ENCODE results near the gene SPATA33. TPM values are rescaled to one million over a fixed set of nuclear protein-coding genes. Genes with fewer than 3 reads are reported as not detected.
A peak's percentile ranks its signal among the peaks of the same experiment; 100 is the strongest.
"Not testable (repeated sequence)": the region's sequence is repeated elsewhere in the genome, so short reads cannot be mapped to it uniquely, and the experiment has no call there.

The SPATA33 gene
- total and polyA plus RNA-seq, 2 donors, result 4.7 to 8.1 TPM

DNA sequence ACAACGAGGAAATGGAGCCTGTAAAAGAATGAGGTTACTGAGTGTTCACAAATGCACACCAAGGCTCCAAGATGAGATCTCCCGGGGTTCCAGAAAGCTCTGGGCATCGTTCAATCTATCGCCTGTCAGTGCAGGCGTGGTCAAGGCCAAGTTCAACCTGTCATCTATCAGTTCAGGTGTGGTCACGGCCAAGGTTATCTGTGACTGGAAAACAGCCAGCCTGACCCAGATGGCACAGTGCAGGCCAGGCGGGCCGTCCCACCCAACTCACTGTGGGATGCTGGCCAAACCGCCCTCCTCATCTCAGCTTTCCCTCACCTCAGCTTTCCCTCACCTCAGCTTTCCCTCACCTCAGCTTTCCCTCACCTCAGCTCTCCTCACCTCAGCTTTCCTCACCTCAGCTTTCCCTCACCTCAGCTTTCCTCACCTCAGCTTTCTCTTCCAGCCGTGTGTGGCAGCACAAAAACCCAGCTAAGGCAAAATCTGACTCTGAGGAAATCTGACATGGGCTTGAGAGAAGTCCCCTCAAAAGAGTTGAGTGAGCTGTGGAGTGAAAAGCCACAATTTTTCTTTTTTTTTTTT lies 2.5 kb upstream of the SPATA33 start:
- H3K36me3 ChIP-seq (ENCODE audit: control insufficient read depth in 2 of 2, insufficient read depth in 2 of 2, low read length in 1 of 2), result peaks cover 20 to 26% of the 10 kb centered on the region in 2 donors
- no peaks in the 10 kb centered on the region for H3K27me3 ChIP-seq (ENCODE audit: control insufficient read depth in 2 of 2, insufficient read depth in 1 of 2, low read length in 1 of 2)
- 91% methylated on average over 10 of the region's 10 CpGs for WGBS
- H3K9me3 ChIP-seq (ENCODE audit: control insufficient read depth in 2 of 2, insufficient read depth in 1 of 2, low read length in 1 of 2), result no peaks in the 10 kb centered on the region
- H3K27ac ChIP-seq (ENCODE audit: low read depth in 1 of 2, low read length in 1 of 2), result no peak overlapping the region
- H3K4me1 ChIP-seq (ENCODE audit: control insufficient read depth in 2 of 2, insufficient read depth in 2 of 2, low read length in 2 of 2), result peaks cover 17 to 21% of the 10 kb centered on the region in 2 donors
- no peak overlapping the region for H3K4me3 ChIP-seq (ENCODE audit: low read length in 2 of 2)
- DNase-seq (ENCODE audit: low read depth in 6 of 9, low spot score in 9 of 9), result no peak

DNA sequence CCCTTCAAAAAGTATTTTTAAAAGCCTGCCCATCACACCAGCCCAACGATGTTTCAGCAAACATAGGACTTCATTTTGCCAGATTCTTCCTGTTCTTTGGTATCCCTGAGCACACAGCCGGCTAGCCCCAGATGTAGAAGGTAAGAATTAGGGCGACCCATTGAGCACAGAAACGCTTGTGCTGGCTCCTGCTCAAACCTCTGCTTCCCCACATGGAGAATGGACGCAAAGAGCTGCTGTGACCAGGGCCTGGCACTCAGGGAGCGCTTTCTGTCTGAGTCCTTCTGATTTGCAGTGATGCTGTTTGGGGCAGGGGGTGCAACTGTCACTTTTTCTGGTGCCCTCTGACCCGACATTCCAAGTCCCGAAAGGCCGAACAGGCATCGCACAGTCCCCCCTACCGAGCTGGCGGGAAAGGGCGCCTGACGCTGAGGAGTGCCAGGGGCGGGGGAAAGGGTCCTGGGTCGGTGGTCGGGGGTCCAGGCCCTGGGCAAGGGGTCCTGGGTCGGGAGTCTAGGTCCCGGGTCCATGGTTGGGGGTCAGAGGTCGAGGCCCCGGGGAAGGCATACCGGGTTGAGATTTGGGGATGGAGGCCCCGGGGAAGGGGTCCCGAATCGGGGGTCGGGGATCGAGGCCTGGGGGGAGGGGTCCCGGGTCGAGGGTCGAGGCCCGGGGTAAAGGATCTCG lies 1.1 kb upstream of the SPATA33 start:
- peak overlapping the region in 1 of 2 donors; percentile 40 for H3K27ac ChIP-seq (ENCODE audit: low read depth in 1 of 2, low read length in 1 of 2)
- peaks cover 17 to 21% of the 10 kb centered on the region in 2 donors for H3K4me1 ChIP-seq (ENCODE audit: control insufficient read depth in 2 of 2, insufficient read depth in 2 of 2, low read length in 2 of 2)
- H3K9me3 ChIP-seq (ENCODE audit: control insufficient read depth in 2 of 2, insufficient read depth in 1 of 2, low read length in 1 of 2), result peaks cover 0 to 4% of the 10 kb centered on the region in 2 donors
- peaks cover 12 to 24% of the 10 kb centered on the region in 2 donors for H3K36me3 ChIP-seq (ENCODE audit: control insufficient read depth in 2 of 2, insufficient read depth in 2 of 2, low read length in 1 of 2)
- H3K27me3 ChIP-seq (ENCODE audit: control insufficient read depth in 2 of 2, insufficient read depth in 1 of 2, low read length in 1 of 2), result no peaks in the 10 kb centered on the region
- H3K4me3 ChIP-seq (ENCODE audit: low read length in 2 of 2), result peak overlapping the region; percentile 88 to 90
- no peak for DNase-seq (ENCODE audit: low read depth in 6 of 9, low spot score in 9 of 9)
- 42% methylated on average over 32 of the region's 32 CpGs for WGBS

DNA sequence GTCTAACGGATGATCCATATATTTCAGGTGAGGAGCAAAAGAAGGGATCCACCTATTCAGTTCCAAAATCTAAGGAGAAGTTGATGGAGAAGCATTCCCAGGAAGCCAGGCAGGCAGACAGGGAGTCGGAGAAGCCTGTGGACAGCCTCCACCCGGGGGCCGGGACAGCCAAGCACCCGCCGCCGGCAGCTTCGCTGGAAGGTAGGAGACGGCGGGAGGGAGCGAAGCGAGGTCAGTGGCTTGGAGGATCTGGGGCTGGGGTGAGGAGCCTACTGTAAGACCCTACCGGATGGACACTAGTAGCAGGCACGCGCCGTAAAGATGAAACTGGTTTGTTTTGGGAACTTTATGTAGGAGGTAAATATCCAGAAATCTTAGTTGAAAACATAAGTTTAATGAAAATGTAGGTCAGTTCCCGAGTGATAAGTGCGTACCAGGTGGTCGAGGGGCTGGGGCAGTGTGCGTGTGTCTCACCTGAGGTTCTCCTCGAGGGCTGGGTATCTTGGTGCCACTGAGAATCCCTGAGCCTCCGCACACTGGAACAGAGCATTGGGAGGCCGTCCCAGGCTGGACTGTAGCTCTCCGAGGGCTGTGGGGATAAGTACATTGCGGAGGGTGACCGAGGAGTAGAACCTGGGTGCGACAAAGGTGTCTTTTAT lies 714 bp downstream of the SPATA33 start:
- Histone ChIP-seq H3K36me3 (ENCODE audit: control insufficient read depth in 2 of 2, insufficient read depth in 2 of 2, low read length in 1 of 2) (peaks cover 13 to 21% of the 10 kb centered on the region in 2 donors), H3K4me1 (ENCODE audit: control insufficient read depth in 2 of 2, insufficient read depth in 2 of 2, low read length in 2 of 2) (peaks cover 17 to 21% of the 10 kb centered on the region in 2 donors), H3K27me3 (ENCODE audit: control insufficient read depth in 2 of 2, insufficient read depth in 1 of 2, low read length in 1 of 2) (no peaks in the 10 kb centered on the region), H3K27ac (ENCODE audit: low read depth in 1 of 2, low read length in 1 of 2) (no peak overlapping the region), H3K9me3 (ENCODE audit: control insufficient read depth in 2 of 2, insufficient read depth in 1 of 2, low read length in 1 of 2) (peaks cover 0 to 4% of the 10 kb centered on the region in 2 donors), H3K4me3 (ENCODE audit: low read length in 2 of 2) (peak overlapping the region; percentile 88 to 90)
- 28% methylated on average over 27 of the region's 27 CpGs for WGBS
- peak in 1 of 9 donors; percentile 9 for DNase-seq (ENCODE audit: low read depth in 6 of 9, low spot score in 9 of 9)

GRCh38 chr16:89660146-89660545 lies 2.5 kb downstream of the SPATA33 start:
- DNase-seq (ENCODE audit: low read depth in 6 of 9, low spot score in 9 of 9), result no peak
- WGBS, result 99% methylated on average over 7 of the region's 7 CpGs
- Histone ChIP-seq H3K27ac (ENCODE audit: low read depth in 1 of 2, low read length in 1 of 2) (no peak overlapping the region), H3K27me3 (ENCODE audit: control insufficient read depth in 2 of 2, insufficient read depth in 1 of 2, low read length in 1 of 2) (no peaks in the 10 kb centered on the region), H3K4me1 (ENCODE audit: control insufficient read depth in 2 of 2, insufficient read depth in 2 of 2, low read length in 2 of 2) (peaks cover 17 to 21% of the 10 kb centered on the region in 2 donors), H3K4me3 (ENCODE audit: low read length in 2 of 2) (no peak overlapping the region), H3K36me3 (ENCODE audit: control insufficient read depth in 2 of 2, insufficient read depth in 2 of 2, low read length in 1 of 2) (peaks cover 11% of the 10 kb centered on the region in 2 donors), H3K9me3 (ENCODE audit: control insufficient read depth in 2 of 2, insufficient read depth in 1 of 2, low read length in 1 of 2) (peaks cover 0 to 4% of the 10 kb centered on the region in 2 donors)

DNA sequence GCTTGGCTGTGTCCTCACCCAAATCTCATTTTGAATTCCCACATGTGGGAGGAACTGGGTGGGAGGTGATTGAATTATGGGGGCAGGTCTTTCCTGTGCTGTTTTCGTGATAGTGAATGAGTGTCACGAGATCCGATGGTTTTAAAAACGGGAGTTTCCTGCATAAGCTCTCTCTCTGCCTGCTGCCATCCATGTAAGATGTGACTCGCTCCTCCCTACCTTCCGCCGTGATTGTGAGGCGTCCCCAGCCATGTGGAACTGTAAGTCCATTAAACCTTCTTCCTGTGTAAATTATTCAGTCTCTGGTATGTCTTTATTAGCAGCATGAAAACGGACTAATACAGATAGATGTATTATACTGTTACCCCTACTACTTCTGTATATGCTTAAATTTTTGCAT lies 3.6 kb downstream of the SPATA33 start:
- H3K9me3 ChIP-seq (ENCODE audit: control insufficient read depth in 2 of 2, insufficient read depth in 1 of 2, low read length in 1 of 2), result peaks cover 0 to 10% of the 10 kb centered on the region in 2 donors
- peaks cover 17 to 20% of the 10 kb centered on the region in 2 donors for H3K4me1 ChIP-seq (ENCODE audit: control insufficient read depth in 2 of 2, insufficient read depth in 2 of 2, low read length in 2 of 2)
- H3K27ac ChIP-seq (ENCODE audit: low read depth in 1 of 2, low read length in 1 of 2), result no peak overlapping the region
- H3K27me3 ChIP-seq (ENCODE audit: control insufficient read depth in 2 of 2, insufficient read depth in 1 of 2, low read length in 1 of 2), result no peaks in the 10 kb centered on the region
- WGBS, result 98% methylated on average over 9 of the region's 9 CpGs
- no peak overlapping the region for H3K4me3 ChIP-seq (ENCODE audit: low read length in 2 of 2)
- DNase-seq (ENCODE audit: low read depth in 6 of 9, low spot score in 9 of 9), result no peak
- peaks cover 9 to 10% of the 10 kb centered on the region in 2 donors for H3K36me3 ChIP-seq (ENCODE audit: control insufficient read depth in 2 of 2, insufficient read depth in 2 of 2, low read length in 1 of 2)

- not testable (repeated sequence) for H3K4me1 ChIP-seq (ENCODE audit: control insufficient read depth in 2 of 2, insufficient read depth in 2 of 2, low read length in 2 of 2); H3K27ac ChIP-seq (ENCODE audit: low read depth in 1 of 2, low read length in 1 of 2); H3K27me3 ChIP-seq (ENCODE audit: control insufficient read depth in 2 of 2, insufficient read depth in 1 of 2, low read length in 1 of 2); H3K4me3 ChIP-seq (ENCODE audit: low read length in 2 of 2); DNase-seq (ENCODE audit: low read depth in 6 of 9, low spot score in 9 of 9)
- peaks cover 9 to 10% of the 10 kb centered on the region in 2 donors for H3K36me3 ChIP-seq (ENCODE audit: control insufficient read depth in 2 of 2, insufficient read depth in 2 of 2, low read length in 1 of 2)
- 96% methylated on average over 10 of the region's 11 CpGs for WGBS
- H3K9me3 ChIP-seq (ENCODE audit: control insufficient read depth in 2 of 2, insufficient read depth in 1 of 2, low read length in 1 of 2), result peaks cover 0 to 18% of the 10 kb centered on the region in 2 donors
Measured at GRCh38 chr16:89664238-89664637, 6.6 kb downstream of the SPATA33 start.

- not testable (repeated sequence) for H3K27ac ChIP-seq (ENCODE audit: low read depth in 1 of 2, low read length in 1 of 2); H3K36me3 ChIP-seq (ENCODE audit: control insufficient read depth in 2 of 2, insufficient read depth in 2 of 2, low read length in 1 of 2); H3K4me3 ChIP-seq (ENCODE audit: low read length in 2 of 2); H3K4me1 ChIP-seq (ENCODE audit: control insufficient read depth in 2 of 2, insufficient read depth in 2 of 2, low read length in 2 of 2); H3K27me3 ChIP-seq (ENCODE audit: control insufficient read depth in 2 of 2, insufficient read depth in 1 of 2, low read length in 1 of 2); DNase-seq (ENCODE audit: low read depth in 6 of 9, low spot score in 9 of 9)
- 83% methylated on average over 7 of the region's 7 CpGs for WGBS
- peaks cover 0 to 14% of the 10 kb centered on the region in 2 donors for H3K9me3 ChIP-seq (ENCODE audit: control insufficient read depth in 2 of 2, insufficient read depth in 1 of 2, low read length in 1 of 2)
Measured at GRCh38 chr16:89667000-89667399, 9.4 kb downstream of the SPATA33 start.

GRCh38 chr16:89667633-89668032 lies 10.0 kb downstream of the SPATA33 start:
- peaks cover 0 to 3% of the 10 kb centered on the region in 2 donors for H3K4me1 ChIP-seq (ENCODE audit: control insufficient read depth in 2 of 2, insufficient read depth in 2 of 2, low read length in 2 of 2)
- no peak overlapping the region for H3K4me3 ChIP-seq (ENCODE audit: low read length in 2 of 2)
- H3K27ac ChIP-seq (ENCODE audit: low read depth in 1 of 2, low read length in 1 of 2), result no peak overlapping the region
- no peaks in the 10 kb centered on the region for H3K27me3 ChIP-seq (ENCODE audit: control insufficient read depth in 2 of 2, insufficient read depth in 1 of 2, low read length in 1 of 2)
- H3K9me3 ChIP-seq (ENCODE audit: control insufficient read depth in 2 of 2, insufficient read depth in 1 of 2, low read length in 1 of 2), result peaks cover 0 to 14% of the 10 kb centered on the region in 2 donors
- H3K36me3 ChIP-seq (ENCODE audit: control insufficient read depth in 2 of 2, insufficient read depth in 2 of 2, low read length in 1 of 2), result peaks cover 0 to 3% of the 10 kb centered on the region in 2 donors
- no peak for DNase-seq (ENCODE audit: low read depth in 6 of 9, low spot score in 9 of 9)
- 85% methylated on average over 9 of the region's 9 CpGs for WGBS

- Histone ChIP-seq H3K27ac (ENCODE audit: low read depth in 1 of 2, low read length in 1 of 2) (no peak overlapping the region), H3K27me3 (ENCODE audit: control insufficient read depth in 2 of 2, insufficient read depth in 1 of 2, low read length in 1 of 2) (no peaks in the 10 kb centered on the region), H3K4me3 (ENCODE audit: low read length in 2 of 2) (no peak overlapping the region), H3K36me3 (ENCODE audit: control insufficient read depth in 2 of 2, insufficient read depth in 2 of 2, low read length in 1 of 2) (peaks cover 0 to 2% of the 10 kb centered on the region in 2 donors), H3K4me1 (ENCODE audit: control insufficient read depth in 2 of 2, insufficient read depth in 2 of 2, low read length in 2 of 2) (peaks cover 0 to 3% of the 10 kb centered on the region in 2 donors), H3K9me3 (ENCODE audit: control insufficient read depth in 2 of 2, insufficient read depth in 1 of 2, low read length in 1 of 2) (peaks cover 0 to 14% of the 10 kb centered on the region in 2 donors)
- 59% methylated on average over 5 of the region's 5 CpGs for WGBS
- no peak for DNase-seq (ENCODE audit: low read depth in 6 of 9, low spot score in 9 of 9)
Measured at GRCh38 chr16:89668790-89669158, 11.1 kb downstream of the SPATA33 start.

All from thymus (tissue), 11 donors.